K562 (cell line): Measurements from ENCODE around the gene NMRAL1. TPM values are rescaled to one million over a fixed set of nuclear protein-coding genes. Genes with fewer than 3 reads are reported as not detected.

Experiments used
- AFF1 ChIP-seq, 2 experiments: fragments of 450-650 bp; IDR thresholded peaks; 2 replicates each; pipeline ENCODE4 v1.6.1; 2018; ENCODE audit warnings: mild to moderate bottlenecking in 2 of 2, low read depth in 1 of 2; ENCODE audit not compliant: partially characterized antibody in 2 of 2
- CBX8 ChIP-seq: fragments of 200-600 bp; sonication (generic); IDR thresholded peaks from 2 replicates; pipeline ENCODE4 v1.6.1; 2012; ENCODE audit warnings: borderline replicate concordance, mixed run types, low read depth, mild to moderate bottlenecking, moderate library complexity, mixed read lengths, low read length, control low read depth, inconsistent platforms; ENCODE audit not compliant: poor library complexity, severe bottlenecking; ENCODE audit errors: extremely low read depth
- DDX20 ChIP-seq: fragments of 450-650 bp; IDR thresholded peaks from 2 replicates; pipeline ENCODE4 v1.6.1; 2016; ENCODE audit warnings: missing genetic modification characterization, low read depth, mild to moderate bottlenecking, missing compliant biosample characterization, moderate library complexity
- FOXJ3 ChIP-seq: sonication (generic); formaldehyde crosslinking; IDR thresholded peaks from 2 replicates; pipeline ENCODE4 v1.4.0; 2020; ENCODE audit warnings: mild to moderate bottlenecking, missing genetic modification reagents
- HCFC1 ChIP-seq: IDR thresholded peaks from 2 replicates; pipeline ENCODE4 v1.6.1; 2012; ENCODE audit warnings: low read depth, low read length, improper control_type of control experiment
- JUN ChIP-seq, 2 experiments: sonication (generic) in 1 of 2; formaldehyde crosslinking in 1 of 2; IDR thresholded peaks; 2 replicates each; pipeline versions ENCODE4 v1.6.1 to v1.8.0; 2012 to 2022; ENCODE audit warnings: borderline replicate concordance in 2 of 2, mild to moderate bottlenecking in 2 of 2, improper control_type of control experiment in 1 of 2, low read depth in 1 of 2, low read length in 1 of 2, missing genetic modification reagents in 1 of 2
- MBD1 ChIP-seq: fragments of 250-450 bp; sonication (Bioruptor Pico); IDR thresholded peaks from 2 replicates; pipeline ENCODE4 v1.8.0; 2022; ENCODE audit warnings: inconsistent platforms
- NR2F6 ChIP-seq: fragments of 450-650 bp; formaldehyde crosslinking; IDR thresholded peaks from 2 replicates; pipeline ENCODE4 v1.4.0; 2020; ENCODE audit warnings: mild to moderate bottlenecking
- NR3C1 ChIP-seq: sonication (generic); formaldehyde crosslinking; IDR thresholded peaks from 2 replicates; pipeline ENCODE4 v1.8.1; 2022; ENCODE audit warnings: missing genetic modification reagents
- POLR2AphosphoS5 ChIP-seq: IDR thresholded peaks from 2 replicates; pipeline ENCODE4 v1.6.1; 2011; ENCODE audit warnings: mild to moderate bottlenecking, low read depth, low read length, moderate library complexity; ENCODE audit not compliant: control insufficient read depth, insufficient read depth
- SMC3 ChIP-seq: conservative IDR thresholded peaks from 2 replicates; pipeline ENCODE4 v1.6.1; 2011; ENCODE audit warnings: low read depth, low read length, improper control_type of control experiment; ENCODE audit not compliant: insufficient read depth
- SNAPC5 ChIP-seq: fragments of 250-450 bp; sonication (Bioruptor Pico); IDR thresholded peaks from 2 replicates; pipeline ENCODE4 v1.8.0; 2021; ENCODE audit warnings: moderate library complexity, mild to moderate bottlenecking, inconsistent platforms
- U2AF1 ChIP-seq: fragments of 200-400 bp; formaldehyde crosslinking; optimal IDR thresholded peaks from 2 replicates; pipeline ENCODE3; 2017; ENCODE audit warnings: mild to moderate bottlenecking, low read depth, low read length, moderate library complexity
- YBX1 ChIP-seq: fragments of 450-650 bp; IDR thresholded peaks from 2 replicates; pipeline ENCODE4 v1.7.1; 2016; ENCODE audit warnings: mild to moderate bottlenecking
- ZNF277 ChIP-seq: fragments of 250-450 bp; sonication (Bioruptor Pico); IDR thresholded peaks from 2 replicates; pipeline ENCODE4 v1.8.0; 2022; ENCODE audit warnings: inconsistent platforms, mild to moderate bottlenecking, moderate library complexity, borderline replicate concordance
- ZNF3 ChIP-seq: fragments of 250-450 bp; sonication (Bioruptor Pico); IDR thresholded peaks from 2 replicates; pipeline ENCODE4 v1.5.0; 2021; ENCODE audit warnings: mild to moderate bottlenecking, moderate library complexity
- ZNF639 ChIP-seq, 2 experiments: fragments of 200-800 bp in 1 of 2; sonication (Bioruptor generic) in 1 of 2; sonication (generic) in 1 of 2; formaldehyde crosslinking in 1 of 2; IDR thresholded peaks in 1 of 2; conservative IDR thresholded peaks in 1 of 2; 2 replicates each; pipeline versions ENCODE4 v1.5.0 to v1.6.1; 2016 to 2020; ENCODE audit warnings: missing compliant biosample characterization in 1 of 2, missing genetic modification characterization in 1 of 2, missing genetic modification reagents in 1 of 2
- polyA plus RNA-seq, 8 experiments: library from polyadenylated mRNA; depleted of rRNA in 4 of 8; stranded (reverse) in 5 of 8; unstranded in 3 of 8; fragments of >200 nt; fragmentation: Nextera tagmentation in 2 of 8; fragmentation: Illumina TruSeq in 1 of 8; extraction: Ambion mirVana in 2 of 8; extraction: Trizol in 1 of 8; gene quantifications; 2 replicates each; pipeline versions ENCODE4 v1.2.1 to v1.2.3, GENCODE V29; 2011 to 2014; ENCODE audit warnings: inconsistent platforms in 1 of 8, missing spikeins in 1 of 8
- total RNA-seq, 7 experiments: library from RNA; depleted of rRNA in 6 of 7; stranded (reverse); fragments of >200 nt in 6 of 7; fragmentation: Illumina TruSeq in 2 of 7; extraction: Trizol in 2 of 7; gene quantifications; 2 replicates each; pipeline versions ENCODE4 v1.2.1 to v1.2.3, GENCODE V29; 2011 to 2021; ENCODE audit warnings: low replicate concordance in 1 of 7

The NMRAL1 gene
- total and polyA plus RNA-seq, 9 of the 15 experiments (the other 6 are each of a cell fraction or from before 2014, with no cell fraction given) = 6.3 to 116 (median 63.2) TPM

GRCh38 chr16:4450931-4451519 is 23.4 kb downstream of the NMRAL1 start (continued):
- TF ChIP-seq ZNF277 (CRISPR knock-in tag) = no peak
- no peak for TF ChIP-seq MBD1 (CRISPR knock-in tag)
- TF ChIP-seq DDX20 = no peak
- TF ChIP-seq U2AF1 = no peak
- TF ChIP-seq JUN (IDR thresholded peaks at IDR 0.05; ENCODE audit: borderline replicate concordance, low read depth, low read length) = no peak
- no peak for TF ChIP-seq JUN (CRISPR knock-in tag; IDR thresholded peaks at IDR 0.05; ENCODE audit: borderline replicate concordance)
- 0 out of 2 replicates have a peak, but pooled peaks have one; percentile 33 for TF ChIP-seq NR2F6 (CRISPR knock-in tag)
- no peak for TF ChIP-seq AFF1 (IDR thresholded peaks at IDR 0.05; ENCODE audit: low read depth in 1 of 2, partially characterized antibody in 2 of 2)
- TF ChIP-seq SNAPC5 (CRISPR knock-in tag) = no peak
- no peak for TF ChIP-seq CBX8
- TF ChIP-seq YBX1 = no peak
- no peak for TF ChIP-seq ZNF3
- TF ChIP-seq ZNF639 (CRISPR knock-in tag; conservative IDR thresholded peaks at IDR 0.05 in 1 of 2, IDR thresholded peaks at IDR 0.05 in 1 of 2) = no peak
- TF ChIP-seq POLR2AphosphoS5 = no peak
- no peak for TF ChIP-seq FOXJ3 (CRISPR knock-in tag)
- TF ChIP-seq NR3C1 (CRISPR knock-in tag) = no peak
- no peak for TF ChIP-seq HCFC1
- TF ChIP-seq SMC3 = no peak
